ENCODE results near the gene ITSN1. TPM values are rescaled to one million over a fixed set of nuclear protein-coding genes. Genes with fewer than 3 reads are reported as not detected.

Gene ITSN1
- total and polyA plus RNA-seq, 2 experiments from 2014 or later, result 35.5 to 57.1 TPM

GRCh38 chr21:33945652-33946270 is 303.5 kb downstream of the ITSN1 start:
- H3K4me1 ChIP-seq (ENCODE audit: insufficient read depth), result peaks cover 18% of the 10 kb centered on the region
- in situ Hi-C loops (cut with MboI), result no loop called here
- H3K27ac ChIP-seq, result no peak overlapping the region
- no peaks in the 10 kb centered on the region for H3K36me3 ChIP-seq (ENCODE audit: low read depth)
- H3K9ac ChIP-seq, result no peak overlapping the region
- DNase-seq, result no peak
- TF ChIP-seq EZH2 (IDR thresholded peaks at IDR 0.05; ENCODE audit: insufficient read depth, poor library complexity, severe bottlenecking) (no peak), EZH2phosphoT487 (IDR thresholded peaks at IDR 0.05; ENCODE audit: insufficient read depth, low read depth) (no peak)
- no peak overlapping the region for H2AFZ ChIP-seq
- 89 to 93% methylated on average over 2 of the region's 2 CpGs for WGBS, 2 experiments (ENCODE audit: low coverage in 1 of 2, low lambda C conversion rate in 2 of 2, missing lambda C conversion rate in 2 of 2)
- no peaks in the 10 kb centered on the region for H3K9me2 ChIP-seq (ENCODE audit: insufficient read depth)
- H3F3A ChIP-seq (ENCODE audit: insufficient read depth), result peaks cover 11% of the 10 kb centered on the region; the same call in 1 of the 2 replicates
- H3K4me3 ChIP-seq, result no peak overlapping the region
- H3K27me3 ChIP-seq (replicated peaks; ENCODE audit: insufficient read depth), result no peaks in the 10 kb centered on the region
- no peak overlapping the region for H3K4me2 ChIP-seq (ENCODE audit: unreplicated experiment)
- H4K20me1 ChIP-seq (ENCODE audit: insufficient read depth), result no peaks in the 10 kb centered on the region
- H3K9me3 ChIP-seq (ENCODE audit: low read depth), result no peaks in the 10 kb centered on the region
- H3K79me2 ChIP-seq (ENCODE audit: insufficient read depth), result no peaks in the 10 kb centered on the region

DNA sequence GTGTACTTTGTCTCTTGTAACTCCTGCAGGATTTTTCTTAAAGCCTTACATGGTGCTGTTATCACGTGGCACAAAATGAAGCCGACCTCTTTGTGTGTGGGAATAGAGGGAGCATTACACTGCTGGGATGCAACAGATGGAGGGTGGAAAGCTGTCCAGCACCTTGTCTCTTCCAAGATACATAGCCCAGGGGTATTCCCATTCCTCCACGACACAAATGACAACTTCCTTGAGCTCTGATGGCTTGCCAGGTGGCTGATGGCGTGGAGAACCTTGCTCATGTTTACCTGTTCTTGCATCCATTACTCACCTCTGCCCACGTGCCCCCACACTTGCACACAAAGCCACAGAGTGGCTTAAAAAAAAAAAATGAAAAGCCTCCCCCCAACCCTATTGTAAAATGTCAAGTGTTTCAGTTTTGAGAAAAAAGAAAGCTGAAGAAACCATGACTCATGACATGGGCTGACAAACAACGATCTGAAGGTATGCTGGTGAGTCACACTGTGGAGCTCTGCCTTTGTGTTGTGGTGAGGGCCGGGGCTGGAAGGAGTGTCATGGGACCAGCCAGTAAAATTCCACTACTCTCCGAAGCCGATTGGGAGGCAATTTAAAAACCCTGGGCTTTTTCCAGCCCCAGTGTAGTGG is 305.3 kb downstream of the ITSN1 start:
- in situ Hi-C loops (cut with MboI), result no loop called here
- Histone ChIP-seq H3K4me2 (ENCODE audit: unreplicated experiment) (peak overlapping the region; percentile 88), H3K27me3 (replicated peaks; ENCODE audit: insufficient read depth) (no peaks in the 10 kb centered on the region), H3K9ac (peak overlapping the region; percentile 60), H3K36me3 (ENCODE audit: low read depth) (no peaks in the 10 kb centered on the region), H3K27ac (peak overlapping the region; percentile 65), H3K4me1 (ENCODE audit: insufficient read depth) (peaks cover 18% of the 10 kb centered on the region), H3F3A (ENCODE audit: insufficient read depth) (peaks cover 11% of the 10 kb centered on the region; the same call in 1 of the 2 replicates), H4K20me1 (ENCODE audit: insufficient read depth) (no peaks in the 10 kb centered on the region), H3K9me2 (ENCODE audit: insufficient read depth) (no peaks in the 10 kb centered on the region), H3K79me2 (ENCODE audit: insufficient read depth) (no peaks in the 10 kb centered on the region), H2AFZ (peak overlapping the region; percentile 55; the same call in 1 of the 2 replicates), H3K9me3 (ENCODE audit: low read depth) (no peaks in the 10 kb centered on the region), H3K4me3 (peak overlapping the region; percentile 69)
- TF ChIP-seq EZH2phosphoT487 (IDR thresholded peaks at IDR 0.05; ENCODE audit: insufficient read depth, low read depth) (no peak), EZH2 (IDR thresholded peaks at IDR 0.05; ENCODE audit: insufficient read depth, poor library complexity, severe bottlenecking) (no peak)
- peak; percentile 99 for DNase-seq
- 3 to 4% methylated on average over 9 of the region's 9 CpGs for WGBS, 2 experiments (ENCODE audit: low coverage in 1 of 2, low lambda C conversion rate in 2 of 2, missing lambda C conversion rate in 2 of 2)

- H3K9me2 ChIP-seq (ENCODE audit: insufficient read depth), result no peaks in the 10 kb centered on the region
- no peak for TF ChIP-seq EZH2 (IDR thresholded peaks at IDR 0.05; ENCODE audit: insufficient read depth, poor library complexity, severe bottlenecking)
- H3K4me1 ChIP-seq (ENCODE audit: insufficient read depth), result peaks cover 18% of the 10 kb centered on the region
- H3K9ac ChIP-seq, result peak overlapping the region; percentile 60
- WGBS, 2 experiments (ENCODE audit: low coverage in 1 of 2, low lambda C conversion rate in 2 of 2, missing lambda C conversion rate in 2 of 2), result 52 to 54% methylated on average over 15 to 17 of the region's 17 CpGs
- no peaks in the 10 kb centered on the region for H4K20me1 ChIP-seq (ENCODE audit: insufficient read depth)
- H3K79me2 ChIP-seq (ENCODE audit: insufficient read depth), result no peaks in the 10 kb centered on the region
- H3K4me2 ChIP-seq (ENCODE audit: unreplicated experiment), result peak overlapping the region; percentile 88
- peak; percentile 79 for DNase-seq
- H3F3A ChIP-seq (ENCODE audit: insufficient read depth), result peaks cover 11% of the 10 kb centered on the region; the same call in 1 of the 2 replicates
- in situ Hi-C loops (cut with MboI), result no loop called here
- H3K27me3 ChIP-seq (replicated peaks; ENCODE audit: insufficient read depth), result no peaks in the 10 kb centered on the region
- no peaks in the 10 kb centered on the region for H3K9me3 ChIP-seq (ENCODE audit: low read depth)
- peak overlapping the region; percentile 65 for H3K27ac ChIP-seq
- H2AFZ ChIP-seq, result peak overlapping the region; percentile 46
- H3K4me3 ChIP-seq, result peak overlapping the region; percentile 69
- H3K36me3 ChIP-seq (ENCODE audit: low read depth), result no peaks in the 10 kb centered on the region
These were observed 306.0 kb downstream of the ITSN1 start for GRCh38 chr21:33948096-33948950.

DNA sequence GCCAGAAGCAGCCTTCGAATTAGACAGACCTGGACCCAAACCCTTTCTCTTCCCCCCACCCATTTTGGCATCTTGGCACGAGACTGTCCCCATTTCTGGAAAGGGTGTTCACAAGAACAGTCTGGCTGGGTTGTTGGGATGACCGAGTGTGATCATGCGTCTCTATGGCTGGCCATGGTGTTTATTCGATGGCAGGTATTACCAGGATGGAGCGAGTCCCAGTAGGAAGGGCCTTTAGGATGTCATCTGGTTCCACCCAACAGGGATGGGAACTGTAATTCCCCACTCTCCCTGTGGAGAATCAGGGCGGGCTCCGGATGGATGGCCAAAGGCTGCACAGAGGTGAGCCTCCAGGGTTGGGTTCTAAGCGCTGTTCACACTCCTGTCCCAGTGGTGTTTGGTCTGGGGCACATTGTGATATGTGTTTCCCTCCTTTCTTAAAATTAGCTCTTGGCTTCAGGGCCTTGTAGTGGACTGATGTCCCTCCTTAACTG is 306.7 kb downstream of the ITSN1 start:
- no peak for DNase-seq
- Histone ChIP-seq H3F3A (ENCODE audit: insufficient read depth) (peaks cover 11% of the 10 kb centered on the region; the same call in 1 of the 2 replicates), H4K20me1 (ENCODE audit: insufficient read depth) (no peaks in the 10 kb centered on the region), H2AFZ (peak overlapping the region; percentile 35), H3K4me3 (no peak overlapping the region), H3K4me2 (ENCODE audit: unreplicated experiment) (no peak overlapping the region), H3K9me2 (ENCODE audit: insufficient read depth) (no peaks in the 10 kb centered on the region), H3K27ac (no peak overlapping the region), H3K79me2 (ENCODE audit: insufficient read depth) (no peaks in the 10 kb centered on the region), H3K9me3 (ENCODE audit: low read depth) (no peaks in the 10 kb centered on the region), H3K9ac (no peak overlapping the region), H3K27me3 (replicated peaks; ENCODE audit: insufficient read depth) (no peaks in the 10 kb centered on the region), H3K36me3 (ENCODE audit: low read depth) (no peaks in the 10 kb centered on the region), H3K4me1 (ENCODE audit: insufficient read depth) (peaks cover 18% of the 10 kb centered on the region)
- in situ Hi-C loops (cut with MboI), result no loop called here
- 98 to 100% methylated on average over 9 of the region's 9 CpGs for WGBS, 2 experiments (ENCODE audit: low coverage in 1 of 2, low lambda C conversion rate in 2 of 2, missing lambda C conversion rate in 2 of 2)
- TF ChIP-seq EZH2phosphoT487 (IDR thresholded peaks at IDR 0.05; ENCODE audit: insufficient read depth, low read depth) (no peak), EZH2 (IDR thresholded peaks at IDR 0.05; ENCODE audit: insufficient read depth, poor library complexity, severe bottlenecking) (no peak)

Other genes starting within 250 kb of the ITSN1 start
- 92.8 and 98.3 TPM in 2 replicates for gene IFNGR2, start 239.1 kb upstream of the ITSN1 start, total RNA-seq (2014; rRNA removed; shearing (Covaris generic))
- 113 and 116 TPM in 2 replicates for gene IFNGR2, start 239.1 kb upstream of the ITSN1 start, polyA plus RNA-seq (2016; fragmentation: Nextera tagmentation; extraction: Ambion mirVana)
- gene TMEM50B, start 162.5 kb upstream of the ITSN1 start, total RNA-seq (2014; rRNA removed; shearing (Covaris generic)), result 35.1 and 37.8 TPM in 2 replicates
- 43.9 and 45.1 TPM in 2 replicates for gene TMEM50B, start 162.5 kb upstream of the ITSN1 start, polyA plus RNA-seq (2016; fragmentation: Nextera tagmentation; extraction: Ambion mirVana)
- gene DNAJC28, start 150.8 kb upstream of the ITSN1 start, total RNA-seq (2014; rRNA removed; shearing (Covaris generic)), result 0.38 and 2.4 TPM in 2 replicates
- gene DNAJC28, start 150.8 kb upstream of the ITSN1 start, polyA plus RNA-seq (2016; fragmentation: Nextera tagmentation; extraction: Ambion mirVana), result 2.0 TPM in 2 replicates
- 52.1 and 54.6 TPM in 2 replicates for gene GART, start 100.4 kb upstream of the ITSN1 start, total RNA-seq (2014; rRNA removed; shearing (Covaris generic))
- 58.2 and 61.8 TPM in 2 replicates for gene GART, start 100.4 kb upstream of the ITSN1 start, polyA plus RNA-seq (2016; fragmentation: Nextera tagmentation; extraction: Ambion mirVana)
- gene SON, start 99.5 kb upstream of the ITSN1 start, total RNA-seq (2014; rRNA removed; shearing (Covaris generic)), result 106 and 109 TPM in 2 replicates
- 303 and 336 TPM in 2 replicates for gene SON, start 99.5 kb upstream of the ITSN1 start, polyA plus RNA-seq (2016; fragmentation: Nextera tagmentation; extraction: Ambion mirVana)
- gene DONSON, start 53.8 kb upstream of the ITSN1 start, total RNA-seq (2014; rRNA removed; shearing (Covaris generic)), result 13.2 and 18.2 TPM in 2 replicates
- 14.1 and 16.8 TPM in 2 replicates for gene DONSON, start 53.8 kb upstream of the ITSN1 start, polyA plus RNA-seq (2016; fragmentation: Nextera tagmentation; extraction: Ambion mirVana)
- gene CRYZL1, start 760 bp upstream of the ITSN1 start, total RNA-seq (2014; rRNA removed; shearing (Covaris generic)), result 13.6 and 18.3 TPM in 2 replicates
- 35.7 and 37.4 TPM in 2 replicates for gene CRYZL1, start 760 bp upstream of the ITSN1 start, polyA plus RNA-seq (2016; fragmentation: Nextera tagmentation; extraction: Ambion mirVana)